GM12874 (cell line): ENCODE data around the gene GID4.

Source experiments
- CTCF ChIP-seq: IDR thresholded peaks from 2 replicates; pipeline ENCODE4 v1.5.1; 2011; ENCODE audit warnings: low read depth, mild to moderate bottlenecking, control low read depth, low read length, moderate library complexity; ENCODE audit not compliant: insufficient read depth

The GID4 gene

GRCh38 chr17:18055597-18055996 is 16.4 kb downstream of the GID4 start:
- no peak for TF ChIP-seq CTCF

- no peak for TF ChIP-seq CTCF
Observed at GRCh38 chr17:18056214-18056613, 17.0 kb downstream of the GID4 start.

GRCh38 chr17:18059283-18059682 is 20.1 kb downstream of the GID4 start:
- TF ChIP-seq CTCF: no peak

GRCh38 chr17:18064053-18064452 is 24.8 kb downstream of the GID4 start:
- no peak for TF ChIP-seq CTCF

- no peak for TF ChIP-seq CTCF
Observed at GRCh38 chr17:18065546-18065945, 26.3 kb downstream of the GID4 start.

- no peak for TF ChIP-seq CTCF
Observed at GRCh38 chr17:18066866-18067265, 27.7 kb downstream of the GID4 start.

GRCh38 chr17:18069101-18069500 is 29.9 kb downstream of the GID4 start:
- no peak for TF ChIP-seq CTCF

GRCh38 chr17:18070861-18071340 is 31.7 kb downstream of the GID4 start:
- TF ChIP-seq CTCF: no peak
